Nasal cavity respiratory epithelium epithelial cell of viscerocranial mucosa (primary cell): ENCODE measurements around the gene CEP162. TPM values are rescaled to one million over a fixed set of nuclear protein-coding genes. Genes with fewer than 3 reads are reported as not detected.

Source experiments
- total RNA-seq: library from RNA; depleted of rRNA; stranded (reverse); fragments of >200 nt; gene quantifications from 2 replicates; pipeline ENCODE4 v1.2.3, GENCODE V29; 2014

The CEP162 gene
- 2.1 and 6.5 TPM in 2 replicates for total RNA-seq

GRCh38 chr6:84227434-84228197 lies at the start of gene CEP162:
TSS of gene CEP162 (minus strand) at chr6:84227643. CDS start at chr6:84226393, 1,250 bp downstream.

Other genes starting within 250 kb of the CEP162 start
- under 0.01 and 1.5 TPM in 2 replicates for gene MRAP2, start 193.9 kb downstream of the CEP162 start, total RNA-seq